Esophagus muscularis mucosa (tissue), 4 donors: ENCODE data around the gene LTB4R. TPM values are rescaled to one million over a fixed set of nuclear protein-coding genes. Genes with fewer than 3 reads are reported as not detected.

ENCODE experiments used
- DNase-seq: peaks from one replicate; pipeline ENCODE4 v3.0.0-alpha.2; 2017; ENCODE audit errors: extremely low spot score
- H3K27ac ChIP-seq, 4 donors: fragments of 200-600 bp; sonication (generic); replicated peaks in 1 of 4; 1 replicate in 3 of 4; 2 replicates in 1 of 4; pipeline ENCODE4 v1.5.1; 2016 to 2019; ENCODE audit warnings: mild to moderate bottlenecking in 1 of 4
- H3K27me3 ChIP-seq, 4 donors: fragments of 200-600 bp; sonication (generic); one replicate each; pipeline versions ENCODE4 v1.5.1 to v1.6.0; 2016 to 2019
- H3K36me3 ChIP-seq, 4 donors: fragments of 200-600 bp; sonication (generic); one replicate each; pipeline ENCODE4 v1.5.1; 2016 to 2019
- H3K4me1 ChIP-seq, 4 donors: fragments of 200-600 bp; sonication (generic); one replicate each; pipeline ENCODE4 v1.5.1; 2016 to 2019
- H3K4me3 ChIP-seq, 4 donors: fragments of 200-600 bp; sonication (generic); 1 replicate in 2 of 4; 2 replicates in 2 of 4; pipeline ENCODE4 v1.5.1; 2016 to 2019; ENCODE audit warnings: mild to moderate bottlenecking in 4 of 4, moderate library complexity in 1 of 4
- H3K9me3 ChIP-seq, 4 donors: fragments of 200-600 bp; sonication (generic); 1 replicate in 3 of 4; 2 replicates in 1 of 4; pipeline ENCODE4 v1.5.1; 2016 to 2019
- EP300 ChIP-seq: sonication (generic); formaldehyde crosslinking; IDR thresholded peaks from one replicate; pipeline ENCODE4 v1.6.1; 2017; ENCODE audit warnings: antibody characterized with exemption
- POLR2A ChIP-seq: fragments of 450-650 bp; IDR thresholded peaks from one replicate; pipeline ENCODE4 v1.6.1; 2017; ENCODE audit warnings: antibody characterized with exemption, moderate library complexity, mild to moderate bottlenecking, low read depth
- POLR2AphosphoS5 ChIP-seq, 2 donors: sonication (generic); formaldehyde crosslinking; IDR thresholded peaks; one replicate each; pipeline ENCODE4 v1.6.1; 2017; ENCODE audit warnings: antibody characterized with exemption in 2 of 2
- WGBS: methylation state at CpG from one replicate; pipeline ENCODE4 v1.1.5; 2018; 5-methylcytosine and 5-hydroxymethylcytosine counted together
- intact Hi-C: fragments of 100-400 bp; cut with DNase I; formaldehyde crosslinking; loops from one replicate; pipeline ENCODE4 v1.15.1; 2023
- small RNA-seq, 3 donors: library from RNA; depleted of rRNA; stranded (forward); fragments of <200 nt; gene quantifications; one replicate each; pipeline ENCODE3, GENCODE V24; 2016
- total RNA-seq, 4 donors: library from RNA; depleted of rRNA; stranded (reverse); fragments of >200 nt; gene quantifications; one replicate each; pipeline versions ENCODE4 v1.1.0 to v1.2.1, GENCODE V29; 2016
- TF ChIP-seq, protein P1 (sequence below), 3 experiments: fragments of 200-600 bp in 2 of 3; fragments of 450-650 bp in 1 of 3; sonication (generic) in 2 of 3; IDR thresholded peaks; one replicate each; pipeline ENCODE4 v1.5.1; 2017 to 2019; ENCODE audit warnings: antibody characterized with exemption in 3 of 3, mild to moderate bottlenecking in 2 of 3, moderate library complexity in 1 of 3

LTB4R gene
- total RNA-seq, 4 donors from 2014 or later, result 0.42 to 6.0 (median 2.9) TPM

DNA sequence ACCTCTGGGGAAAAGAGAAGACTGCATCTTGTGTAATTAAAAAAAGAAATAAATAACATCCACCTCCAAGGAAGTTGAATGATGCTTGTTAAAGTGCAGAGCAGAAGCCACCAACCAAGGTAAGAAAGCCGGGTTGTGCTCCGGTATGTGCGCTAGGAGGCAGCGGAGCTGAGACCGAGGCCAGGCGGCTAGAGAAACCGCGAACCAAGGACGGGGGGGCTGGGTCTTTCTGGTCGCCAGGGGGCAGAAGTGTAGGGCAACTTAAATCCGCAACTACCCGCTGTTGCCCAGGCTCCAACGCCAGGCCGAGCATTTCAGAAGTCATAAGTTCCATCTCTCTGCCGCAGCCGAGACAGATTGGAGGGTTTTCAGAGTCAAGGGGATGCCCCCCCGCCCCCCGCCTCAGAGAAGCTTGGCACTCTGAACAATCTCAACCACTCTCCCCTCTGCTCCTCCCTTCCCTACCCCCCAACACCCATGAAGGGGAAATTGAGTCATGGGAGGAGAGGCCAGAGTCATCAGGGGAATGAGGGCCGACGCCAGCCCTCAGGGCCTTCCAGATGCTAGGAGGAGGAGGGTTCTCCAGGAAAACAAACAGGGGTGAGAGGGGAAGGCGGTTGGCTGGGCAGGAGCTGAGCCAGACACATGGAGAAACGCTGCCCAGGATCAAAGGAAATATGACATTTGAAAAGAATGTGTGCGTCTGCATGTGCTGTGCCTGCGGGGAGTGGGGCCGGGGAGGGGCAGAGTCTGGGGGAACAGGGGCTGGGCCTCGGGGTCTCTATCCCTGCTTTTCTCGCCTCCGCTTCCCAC lies 54.5 kb downstream of the LTB4R start:
- TF ChIP-seq, protein P1, sequence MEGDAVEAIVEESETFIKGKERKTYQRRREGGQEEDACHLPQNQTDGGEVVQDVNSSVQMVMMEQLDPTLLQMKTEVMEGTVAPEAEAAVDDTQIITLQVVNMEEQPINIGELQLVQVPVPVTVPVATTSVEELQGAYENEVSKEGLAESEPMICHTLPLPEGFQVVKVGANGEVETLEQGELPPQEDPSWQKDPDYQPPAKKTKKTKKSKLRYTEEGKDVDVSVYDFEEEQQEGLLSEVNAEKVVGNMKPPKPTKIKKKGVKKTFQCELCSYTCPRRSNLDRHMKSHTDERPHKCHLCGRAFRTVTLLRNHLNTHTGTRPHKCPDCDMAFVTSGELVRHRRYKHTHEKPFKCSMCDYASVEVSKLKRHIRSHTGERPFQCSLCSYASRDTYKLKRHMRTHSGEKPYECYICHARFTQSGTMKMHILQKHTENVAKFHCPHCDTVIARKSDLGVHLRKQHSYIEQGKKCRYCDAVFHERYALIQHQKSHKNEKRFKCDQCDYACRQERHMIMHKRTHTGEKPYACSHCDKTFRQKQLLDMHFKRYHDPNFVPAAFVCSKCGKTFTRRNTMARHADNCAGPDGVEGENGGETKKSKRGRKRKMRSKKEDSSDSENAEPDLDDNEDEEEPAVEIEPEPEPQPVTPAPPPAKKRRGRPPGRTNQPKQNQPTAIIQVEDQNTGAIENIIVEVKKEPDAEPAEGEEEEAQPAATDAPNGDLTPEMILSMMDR (IDR thresholded peaks at IDR 0.05), result peak; percentile 89 to 96 (median 91)
- TF ChIP-seq EP300 (no peak), POLR2A (no peak), POLR2AphosphoS5 (IDR thresholded peaks at IDR 0.05) (peak; percentile 67 to 70)
- WGBS, result 5% methylated on average over 26 of the region's 28 CpGs
- DNase-seq, result peak; percentile 96
- peak overlapping the region; percentile 80 to 81 (median 80) for H3K4me3 ChIP-seq
- H3K36me3 ChIP-seq, result peaks cover 0 to 6% (median 3%) of the 10 kb centered on the region in 4 donors
- H3K4me1 ChIP-seq, result peaks cover 33 to 61% (median 58%) of the 10 kb centered on the region in 4 donors
- H3K27me3 ChIP-seq, result no peaks in the 10 kb centered on the region
- H3K9me3 ChIP-seq, result no peaks in the 10 kb centered on the region
- peak overlapping the region; percentile 97 to 98 (median 98) for H3K27ac ChIP-seq
- intact Hi-C loops, result loop anchor here (1.0 kb wide), 1 partner anchor 65 kb away; no protein-coding TSS in a partner anchor

DNA sequence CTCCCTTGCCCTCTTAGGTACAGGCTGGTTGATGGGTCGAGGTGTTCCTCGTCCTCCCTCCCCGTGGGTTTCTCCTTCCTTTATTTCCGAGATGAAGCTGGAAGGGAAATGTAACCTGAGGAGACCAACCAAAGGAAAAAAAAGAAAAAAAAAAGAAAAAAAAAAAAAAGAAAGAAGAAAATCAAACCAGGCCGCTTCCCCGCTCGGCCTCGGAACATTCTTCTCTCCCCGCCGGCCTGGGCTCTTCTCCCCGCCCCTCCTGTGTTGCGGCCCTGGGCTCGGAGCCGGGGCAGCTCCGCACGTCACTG lies 55.1 kb downstream of the LTB4R start:
- DNase-seq, result no peak
- Histone ChIP-seq H3K4me3 (peak overlapping the region; percentile 80 to 81 (median 80)), H3K36me3 (peaks cover 0 to 6% (median 4%) of the 10 kb centered on the region in 4 donors), H3K9me3 (no peaks in the 10 kb centered on the region), H3K4me1 (peaks cover 35 to 67% (median 62%) of the 10 kb centered on the region in 4 donors), H3K27me3 (no peaks in the 10 kb centered on the region), H3K27ac (peak overlapping the region; percentile 97 to 98 (median 98))
- 2% methylated on average over 16 of the region's 16 CpGs for WGBS
- TF ChIP-seq POLR2A (no peak), POLR2AphosphoS5 (IDR thresholded peaks at IDR 0.05) (peak; percentile 76 to 88)
- intact Hi-C loops, result loop anchor here (1.0 kb wide), 1 partner anchor 65 kb away; no protein-coding TSS in a partner anchor

DNA sequence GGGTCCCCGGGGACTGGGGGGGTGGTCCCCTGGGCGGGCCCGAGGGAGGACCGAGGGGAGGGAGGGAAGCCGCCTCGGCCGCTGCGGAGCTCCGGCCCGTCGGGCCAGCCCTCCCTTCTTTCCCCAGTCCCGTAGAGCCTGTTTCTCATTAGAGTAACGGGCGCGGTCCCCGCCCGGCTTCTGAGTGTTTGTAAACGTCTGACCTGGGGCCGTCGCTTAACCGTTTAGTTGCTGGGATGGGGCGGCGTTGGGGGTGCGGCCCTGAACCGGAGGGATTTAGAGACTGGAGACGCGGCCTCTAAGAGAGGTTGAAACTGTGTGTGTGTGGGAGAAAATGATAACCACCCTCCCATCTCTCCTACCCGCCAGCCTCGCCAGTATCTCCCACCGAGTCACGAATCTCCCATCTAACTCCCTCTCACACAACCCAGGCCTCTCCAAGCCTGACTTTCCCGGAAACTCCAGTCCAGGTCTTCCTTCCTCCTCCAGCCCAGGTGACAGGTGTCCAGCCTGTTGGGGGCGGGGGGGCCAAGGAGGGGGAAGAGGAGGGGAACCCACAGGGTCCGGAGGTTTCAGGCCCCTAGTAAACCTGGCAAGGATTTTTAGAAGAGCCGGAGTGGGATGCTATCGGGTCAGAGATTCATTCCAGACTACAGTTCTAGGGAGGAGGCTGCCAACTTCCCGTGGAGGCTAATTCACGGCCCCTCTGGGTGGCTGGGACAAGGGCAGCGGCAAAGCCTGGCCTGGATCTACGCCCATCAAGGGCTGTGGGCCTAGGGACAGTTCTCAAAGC lies 55.6 kb downstream of the LTB4R start:
- peak overlapping the region; percentile 97 to 98 (median 98) for H3K27ac ChIP-seq
- intact Hi-C loops, result loop anchor here (1.0 kb wide), 1 partner anchor 64 kb away; no protein-coding TSS in a partner anchor
- TF ChIP-seq, protein P1 (IDR thresholded peaks at IDR 0.05), result no peak
- TF ChIP-seq EP300 (no peak), POLR2AphosphoS5 (IDR thresholded peaks at IDR 0.05) (peak; percentile 47 to 84), POLR2A (peak; percentile 22)
- H3K4me3 ChIP-seq, result peak overlapping the region; percentile 80 to 81 (median 80)
- peaks cover 0 to 8% (median 7%) of the 10 kb centered on the region in 4 donors for H3K36me3 ChIP-seq
- peaks cover 35 to 72% (median 68%) of the 10 kb centered on the region in 4 donors for H3K4me1 ChIP-seq
- no peaks in the 10 kb centered on the region for H3K9me3 ChIP-seq
- H3K27me3 ChIP-seq, result no peaks in the 10 kb centered on the region
- WGBS, result 4% methylated on average over 21 of the region's 40 CpGs
- DNase-seq, result peak; percentile 96

Small RNA genes within 50 kb of the gene (small RNA-seq; reads per million reads assigned to genes)
- 0 reads per million in 3 donors for gene RF00026

Other genes starting within 250 kb of the LTB4R start
- gene CPNE6, start 239.9 kb upstream of the LTB4R start, total RNA-seq, result under 1 TPM in 3 of 4 donors, not detected in 1; 0.26 to 0.34 (median 0.33) TPM
- gene PCK2, start 217.2 kb upstream of the LTB4R start, total RNA-seq, result 10 to 100 TPM in 3 of 4 donors, 1 to 10 TPM in 1; 9.1 to 20.7 (median 12.5) TPM
- gene DCAF11, start 196.7 kb upstream of the LTB4R start, total RNA-seq, result 10 to 100 TPM; 56.0 to 74.9 (median 66.8) TPM
- 1 to 10 TPM; 1.8 to 3.3 (median 3.0) TPM for gene NRL, start 196.6 kb upstream of the LTB4R start, total RNA-seq
- under 1 TPM in 3 of 4 donors, not detected in 1; 0.34 to 0.83 (median 0.52) TPM for gene FITM1, start 180.8 kb upstream of the LTB4R start, total RNA-seq
- gene PSME1, start 175.3 kb upstream of the LTB4R start, total RNA-seq, result 100 to 1,000 TPM; 129 to 158 (median 143) TPM
- 10 to 100 TPM in 3 of 4 donors, 1 to 10 TPM in 1; 8.8 to 14.4 (median 12.2) TPM for gene EMC9, start 169.9 kb upstream of the LTB4R start, total RNA-seq
- 10 to 100 TPM; 32.8 to 64.3 (median 42.6) TPM for gene PSME2, start 164.9 kb upstream of the LTB4R start, total RNA-seq
- 10 to 100 TPM; 21.7 to 33.3 (median 26.8) TPM for gene RNF31, start 164.0 kb upstream of the LTB4R start, total RNA-seq
- 10 to 100 TPM; 39.5 to 78.3 (median 63.2) TPM for gene IRF9, start 150.2 kb upstream of the LTB4R start, total RNA-seq
- gene REC8, start 139.4 kb upstream of the LTB4R start, total RNA-seq, result 1 to 10 TPM; 4.6 to 5.9 (median 5.0) TPM
- gene IPO4, start 122.7 kb upstream of the LTB4R start, total RNA-seq, result 10 to 100 TPM; 12.9 to 41.6 (median 25.2) TPM
- 10 to 100 TPM; 27.0 to 44.6 (median 43.8) TPM for gene TM9SF1, start 116.1 kb upstream of the LTB4R start, total RNA-seq
- under 1 TPM in 2 of 4 donors, not detected in 2; 0.57 to 0.58 TPM for gene TSSK4, start 105.8 kb upstream of the LTB4R start, total RNA-seq
- gene CHMP4A, start 98.0 kb upstream of the LTB4R start, total RNA-seq, result 100 to 1,000 TPM in 2 of 4 donors, 10 to 100 TPM in 2; 75.4 to 135 (median 94.9) TPM
- 10 to 100 TPM; 11.1 to 17.5 (median 14.4) TPM for gene MDP1, start 95.4 kb upstream of the LTB4R start, total RNA-seq
- gene NEDD8, start 79.1 kb upstream of the LTB4R start, total RNA-seq, result 100 to 1,000 TPM; 117 to 152 (median 131) TPM
- 10 to 100 TPM; 43.1 to 53.4 (median 50.5) TPM for gene GMPR2, start 78.6 kb upstream of the LTB4R start, total RNA-seq
- 10 to 100 TPM; 49.4 to 89.0 (median 81.0) TPM for gene TINF2, start 68.9 kb upstream of the LTB4R start, total RNA-seq
- gene TGM1, start 48.3 kb upstream of the LTB4R start, total RNA-seq, result 1 to 10 TPM in 2 of 4 donors, under 1 TPM in 2; 0.52 to 3.3 (median 1.6) TPM
- gene RABGGTA, start 39.9 kb upstream of the LTB4R start, total RNA-seq, result 10 to 100 TPM; 14.6 to 27.8 (median 20.3) TPM
- 10 to 100 TPM; 13.9 to 22.4 (median 19.2) TPM for gene DHRS1, start 11.7 kb upstream of the LTB4R start, total RNA-seq
- 10 to 100 TPM; 16.6 to 29.2 (median 21.6) TPM for gene NOP9, start 11.7 kb upstream of the LTB4R start, total RNA-seq
- 10 to 100 TPM in 1 of 4 donors, 1 to 10 TPM in 3; 6.6 to 12.5 (median 8.1) TPM for gene CIDEB, start 3.5 kb upstream of the LTB4R start, total RNA-seq
- gene LTB4R2, start 1.4 kb upstream of the LTB4R start, total RNA-seq, result 1 to 10 TPM; 1.7 to 3.7 (median 2.4) TPM
- 10 to 100 TPM; 21.5 to 36.9 (median 27.9) TPM for gene ADCY4, start 23.6 kb downstream of the LTB4R start, total RNA-seq
- gene RIPK3, start 28.5 kb downstream of the LTB4R start, total RNA-seq, result 1 to 10 TPM; 3.8 to 6.4 (median 6.1) TPM
- 10 to 100 TPM; 38.8 to 65.2 (median 48.3) TPM for gene NFATC4, start 56.7 kb downstream of the LTB4R start, total RNA-seq
- gene NYNRIN, start 87.5 kb downstream of the LTB4R start, total RNA-seq, result 10 to 100 TPM in 3 of 4 donors, 1 to 10 TPM in 1; 8.0 to 21.2 (median 13.4) TPM
- 1 to 10 TPM; 1.2 to 2.2 (median 1.9) TPM for gene CBLN3, start 118.2 kb downstream of the LTB4R start, total RNA-seq
- 10 to 100 TPM; 46.5 to 75.8 (median 58.4) TPM for gene KHNYN, start 118.5 kb downstream of the LTB4R start, total RNA-seq
- 10 to 100 TPM; 23.9 to 48.6 (median 33.5) TPM for gene SDR39U1, start 131.3 kb downstream of the LTB4R start, total RNA-seq
- 1 to 10 TPM in 3 of 4 donors, not detected in 1; 1.2 to 8.0 (median 2.6) TPM for gene CMA1, start 196.8 kb downstream of the LTB4R start, total RNA-seq